ENCODE results near the gene FGF9. TPM values are rescaled to one million over a fixed set of nuclear protein-coding genes. Genes with fewer than 3 reads are reported as not detected.

The FGF9 gene
- total and polyA plus RNA-seq, 2 donors (not counting 1 experiment from before 2014, with no cell fraction given) = 0.13 to 3.0 TPM

DNA sequence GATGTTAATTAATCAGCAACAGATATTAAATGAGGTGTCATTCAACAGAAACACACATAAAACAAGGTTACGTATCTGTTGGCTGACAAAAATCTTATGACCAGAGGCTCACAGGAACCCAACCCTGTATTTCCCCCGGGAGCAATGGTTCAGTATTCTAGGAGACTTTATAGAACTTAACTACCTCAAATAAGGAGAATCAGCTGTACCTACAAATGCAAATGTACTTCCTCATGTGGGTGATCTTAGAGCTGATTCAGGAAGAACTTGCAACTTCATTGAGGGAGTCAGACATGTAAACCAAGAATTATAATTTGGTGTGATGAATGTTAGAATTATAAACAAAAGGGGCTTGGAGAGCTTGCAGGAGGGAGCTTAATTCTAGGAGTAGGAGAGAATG, 20.1 kb downstream of the FGF9 start:
- H3K79me2 ChIP-seq (ENCODE audit: control insufficient read depth, insufficient read depth, low read length) = no peaks in the 10 kb centered on the region
- TF ChIP-seq EZH2 (IDR thresholded peaks at IDR 0.05; ENCODE audit: borderline replicate concordance, insufficient read depth, low read depth, low read length, poor library complexity, severe bottlenecking) (no peak), CTCF (IDR thresholded peaks at IDR 0.05) (no peak)

GRCh38 chr13:21691500-21691899, 20.6 kb downstream of the FGF9 start:
- ChIA-PET CTCF (interaction anchor here (0.6 to 2.0 kb wide), 2 partner anchors 54 to 609 kb away, joined by 4 to 7 read pairs; no protein-coding TSS in a partner anchor), POLR2A (no interaction called here)
- Histone ChIP-seq H3K9me3 (ENCODE audit: control extremely low read depth in 1 of 3, control insufficient read depth in 2 of 3, insufficient read depth in 1 of 3, low read length in 2 of 3) (no peaks in the 10 kb centered on the region), H3K4me1 (ENCODE audit: control insufficient read depth in 2 of 2, insufficient read depth in 2 of 2, low read length in 2 of 2) (peaks cover 0 to 5% of the 10 kb centered on the region in 2 donors), H3K79me2 (ENCODE audit: control insufficient read depth, insufficient read depth, low read length) (no peaks in the 10 kb centered on the region), H3K27me3 (replicated peaks in 1 of 4; ENCODE audit: control extremely low read depth in 1 of 4, control insufficient read depth in 3 of 4, insufficient read depth in 4 of 4, low read length in 3 of 4) (peaks cover 0 to 7% (median 4%) of the 10 kb centered on the region in 4 experiments), H4K20me1 (ENCODE audit: control insufficient read depth, insufficient read depth, low read length, poor library complexity, severe bottlenecking) (no peaks in the 10 kb centered on the region), H3K4me2 (replicated peaks; ENCODE audit: low read depth, low read length, poor library complexity, severe bottlenecking) (no peak overlapping the region), H3K9ac (ENCODE audit: low read length) (no peak overlapping the region), H3K36me3 (replicated peaks in 1 of 2; ENCODE audit: control extremely low read depth in 1 of 2, control insufficient read depth in 1 of 2, extremely low read depth in 1 of 2, insufficient read depth in 2 of 2, low read length in 1 of 2) (no peaks in the 10 kb centered on the region), H3K4me3 (ENCODE audit: control extremely low read depth in 1 of 5, extremely low read depth in 1 of 5, insufficient read depth in 1 of 5, low read depth in 2 of 5, low read length in 4 of 5) (no peak overlapping the region), H3K27ac (ENCODE audit: low read length in 2 of 2) (no peak overlapping the region), H2AFZ (ENCODE audit: insufficient read depth, low read depth, low read length, poor library complexity, severe bottlenecking) (no peak overlapping the region)
- intact Hi-C loops (cut with micrococcal nuclease) = no loop called here
- Mint-ChIP-seq H3K4me1 (peaks cover 4% of the 10 kb centered on the region), H3K4me3 (no peak overlapping the region), H3K9me3 (ENCODE audit: insufficient read depth) (no peaks in the 10 kb centered on the region), H3K27ac (no peak overlapping the region), H3K27me3 (peaks cover 35% of the 10 kb centered on the region)
- DNase-seq = no peak
- TF ChIP-seq CTCF (IDR thresholded peaks at IDR 0.05) = no peak
- TF ChIP-seq EZH2 (IDR thresholded peaks at IDR 0.05; ENCODE audit: borderline replicate concordance, insufficient read depth, low read depth, low read length, poor library complexity, severe bottlenecking) = no peak
- no peak for ATAC-seq (ENCODE audit: low read depth)
- WGBS (ENCODE audit: insufficient coverage) = 91% methylated on average over 9 of the region's 10 CpGs

More for the DNA sequence above, 20.1 kb downstream of the FGF9 start:
- H2AFZ ChIP-seq (ENCODE audit: insufficient read depth, low read depth, low read length, poor library complexity, severe bottlenecking) = no peak overlapping the region
- no peaks in the 10 kb centered on the region for H3K9me3 Mint-ChIP-seq (ENCODE audit: insufficient read depth)
- no peak overlapping the region for H3K4me2 ChIP-seq (replicated peaks; ENCODE audit: low read depth, low read length, poor library complexity, severe bottlenecking)
- peaks cover 0 to 5% of the 10 kb centered on the region in 2 donors for H3K4me1 ChIP-seq (ENCODE audit: control insufficient read depth in 2 of 2, insufficient read depth in 2 of 2, low read length in 2 of 2)
- POLR2A ChIA-PET = no interaction called here
- WGBS (ENCODE audit: insufficient coverage) = no CpG with 5 or more reads among the region's 2 CpGs
- DNase-seq (no peak), ATAC-seq (ENCODE audit: low read depth) (no peak)
- CTCF ChIA-PET = interaction anchor here (2.0 kb wide), 1 partner anchor 53 kb away, joined by 7 read pairs; no protein-coding TSS in a partner anchor
- no peaks in the 10 kb centered on the region for H3K9me3 ChIP-seq (ENCODE audit: control extremely low read depth in 1 of 3, control insufficient read depth in 2 of 3, insufficient read depth in 1 of 3, low read length in 2 of 3)
- no peak overlapping the region for H3K27ac ChIP-seq (ENCODE audit: low read length in 2 of 2)
- H3K4me3 ChIP-seq (ENCODE audit: control extremely low read depth in 1 of 5, extremely low read depth in 1 of 5, insufficient read depth in 1 of 5, low read depth in 2 of 5, low read length in 4 of 5) = no peak overlapping the region
- H3K4me3 Mint-ChIP-seq = no peak overlapping the region
- intact Hi-C loops (cut with micrococcal nuclease) = no loop called here
- peaks cover 4% of the 10 kb centered on the region for H3K4me1 Mint-ChIP-seq
- H4K20me1 ChIP-seq (ENCODE audit: control insufficient read depth, insufficient read depth, low read length, poor library complexity, severe bottlenecking) = no peaks in the 10 kb centered on the region
- H3K27me3 ChIP-seq (replicated peaks in 1 of 4; ENCODE audit: control extremely low read depth in 1 of 4, control insufficient read depth in 3 of 4, insufficient read depth in 4 of 4, low read length in 3 of 4) = peaks cover 0 to 7% (median 4%) of the 10 kb centered on the region in 4 experiments
- no peaks in the 10 kb centered on the region for H3K36me3 ChIP-seq (replicated peaks in 1 of 2; ENCODE audit: control extremely low read depth in 1 of 2, control insufficient read depth in 1 of 2, extremely low read depth in 1 of 2, insufficient read depth in 2 of 2, low read length in 1 of 2)
- no peak overlapping the region for H3K27ac Mint-ChIP-seq
- H3K9ac ChIP-seq (ENCODE audit: low read length) = no peak overlapping the region
- peaks cover 35% of the 10 kb centered on the region for H3K27me3 Mint-ChIP-seq
